SK-N-SH treated with all-trans-retinoic acid at 6 μM for 48 hours (cell line): ENCODE data around the gene ITPA.

ENCODE experiments used
- GLIS3 ChIP-seq: fragments of 250-450 bp; sonication (Bioruptor Pico); IDR thresholded peaks from 2 replicates; pipeline ENCODE4 v1.5.0; 2020; ENCODE audit warnings: mild to moderate bottlenecking, moderate library complexity
- TOX ChIP-seq: fragments of 250-450 bp; sonication (Bioruptor Pico); IDR thresholded peaks from 2 replicates; pipeline ENCODE4 v1.8.0; 2021; ENCODE audit warnings: mild to moderate bottlenecking, moderate library complexity, borderline replicate concordance
- ZFP3 ChIP-seq: fragments of 250-450 bp; sonication (Bioruptor Pico); IDR thresholded peaks from 2 replicates; pipeline ENCODE4 v1.5.0; 2020; ENCODE audit warnings: mild to moderate bottlenecking, moderate library complexity
- ZFP30 ChIP-seq: fragments of 450-650 bp; formaldehyde crosslinking; IDR thresholded peaks from 2 replicates; pipeline ENCODE4 v1.5.0; 2022; ENCODE audit warnings: mild to moderate bottlenecking, moderate library complexity
- ZNF8 ChIP-seq: fragments of 450-650 bp; formaldehyde crosslinking; IDR thresholded peaks from 2 replicates; pipeline ENCODE4 v1.5.0; 2020; ENCODE audit warnings: mild to moderate bottlenecking, moderate library complexity
- TF ChIP-seq, protein P1 (sequence below): fragments of 250-450 bp; sonication (Bioruptor Pico); IDR thresholded peaks from 2 replicates; pipeline ENCODE4 v1.8.0; 2020; ENCODE audit warnings: mild to moderate bottlenecking, moderate library complexity, borderline replicate concordance

GRCh38 chr20:3228750-3229032, 19.4 kb downstream of the ITPA start:
- TF ChIP-seq GLIS3 (CRISPR knock-in tag): no peak
- TF ChIP-seq, protein P1, sequence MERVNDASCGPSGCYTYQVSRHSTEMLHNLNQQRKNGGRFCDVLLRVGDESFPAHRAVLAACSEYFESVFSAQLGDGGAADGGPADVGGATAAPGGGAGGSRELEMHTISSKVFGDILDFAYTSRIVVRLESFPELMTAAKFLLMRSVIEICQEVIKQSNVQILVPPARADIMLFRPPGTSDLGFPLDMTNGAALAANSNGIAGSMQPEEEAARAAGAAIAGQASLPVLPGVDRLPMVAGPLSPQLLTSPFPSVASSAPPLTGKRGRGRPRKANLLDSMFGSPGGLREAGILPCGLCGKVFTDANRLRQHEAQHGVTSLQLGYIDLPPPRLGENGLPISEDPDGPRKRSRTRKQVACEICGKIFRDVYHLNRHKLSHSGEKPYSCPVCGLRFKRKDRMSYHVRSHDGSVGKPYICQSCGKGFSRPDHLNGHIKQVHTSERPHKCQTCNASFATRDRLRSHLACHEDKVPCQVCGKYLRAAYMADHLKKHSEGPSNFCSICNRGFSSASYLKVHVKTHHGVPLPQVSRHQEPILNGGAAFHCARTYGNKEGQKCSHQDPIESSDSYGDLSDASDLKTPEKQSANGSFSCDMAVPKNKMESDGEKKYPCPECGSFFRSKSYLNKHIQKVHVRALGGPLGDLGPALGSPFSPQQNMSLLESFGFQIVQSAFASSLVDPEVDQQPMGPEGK: no peak
- TF ChIP-seq ZFP3 (CRISPR knock-in tag): no peak
- no peak for TF ChIP-seq ZNF8 (CRISPR knock-in tag)
- no peak for TF ChIP-seq TOX (CRISPR knock-in tag)
- no peak for TF ChIP-seq ZFP30 (CRISPR knock-in tag)
